Measurements from ENCODE around the gene TMEM266. TPM values are rescaled to one million over a fixed set of nuclear protein-coding genes. Genes with fewer than 3 reads are reported as not detected.
A peak's percentile ranks its signal among the peaks of the same experiment; 100 is the strongest.

The TMEM266 gene
- total and polyA plus RNA-seq, 4 experiments from 2014 or later, result not detected

DNA sequence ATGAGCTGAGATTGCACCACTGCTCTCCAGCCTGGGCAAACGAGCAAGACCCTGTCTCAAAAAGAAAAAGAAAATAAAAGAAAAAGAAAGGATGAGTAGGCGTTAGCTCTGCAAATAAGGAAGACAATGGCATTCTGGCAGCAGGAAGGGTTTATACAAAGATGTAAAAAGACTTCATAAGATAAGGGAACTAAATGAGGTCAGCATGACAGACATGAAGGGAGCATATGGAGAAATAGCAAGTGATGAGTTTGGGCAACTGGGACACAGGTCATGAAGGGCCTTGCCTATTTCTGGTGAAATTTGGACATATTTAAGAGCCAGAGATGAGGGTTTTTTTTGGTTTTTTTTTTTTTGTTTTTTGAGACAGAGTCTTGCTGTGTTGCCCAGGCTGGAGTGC, 24.5 kb downstream of the TMEM266 start:
- peaks cover 0 to 2% (median 0%) of the 10 kb centered on the region in 4 donors for H3K4me1 Mint-ChIP-seq
- peaks cover 0 to 2% (median 0%) of the 10 kb centered on the region in 8 donors for H3K9me3 Mint-ChIP-seq
- intact Hi-C loops (cut with micrococcal nuclease), result no loop called here
- Histone ChIP-seq H3K4me1 (ENCODE audit: insufficient read depth, low read length) (no peaks in the 10 kb centered on the region), H3K27me3 (ENCODE audit: insufficient read depth, low read length) (peaks cover 3% of the 10 kb centered on the region), H3K27ac (ENCODE audit: low read depth, low read length) (no peak overlapping the region), H3K36me3 (ENCODE audit: insufficient read depth, low read length) (no peaks in the 10 kb centered on the region), H3K4me3 (ENCODE audit: low read length in 2 of 2) (no peak overlapping the region), H3K9me3 (ENCODE audit: control insufficient read depth in 1 of 2, low read length in 2 of 2) (no peaks in the 10 kb centered on the region)
- no peak overlapping the region for H3K27ac Mint-ChIP-seq
- H3K4me3 Mint-ChIP-seq, result no peak overlapping the region
- no peaks in the 10 kb centered on the region for H3K36me3 Mint-ChIP-seq
- POLR2A ChIA-PET (ENCODE audit: partially characterized antibody), result no interaction called here
- peaks cover 21 to 23% of the 10 kb centered on the region in 2 donors for H3K27me3 Mint-ChIP-seq
- no peak for DNase-seq
- CTCF ChIA-PET (ENCODE audit: partially characterized antibody), result no interaction called here

- no peak overlapping the region for H3K4me3 Mint-ChIP-seq
- intact Hi-C loops (cut with micrococcal nuclease), result no loop called here
- peaks cover 33 to 51% of the 10 kb centered on the region in 2 donors for H3K27me3 Mint-ChIP-seq
- H3K4me3 ChIP-seq (ENCODE audit: low read length in 2 of 2), result no peak overlapping the region
- no peaks in the 10 kb centered on the region for H3K27me3 ChIP-seq (ENCODE audit: insufficient read depth, low read length)
- ChIA-PET POLR2A (ENCODE audit: partially characterized antibody) (no interaction called here), CTCF (ENCODE audit: partially characterized antibody) (no interaction called here)
- H3K9me3 Mint-ChIP-seq, result peaks cover 0 to 4% (median under 1%) of the 10 kb centered on the region in 8 donors
- H3K36me3 ChIP-seq (ENCODE audit: insufficient read depth, low read length), result no peaks in the 10 kb centered on the region
- no peaks in the 10 kb centered on the region for H3K36me3 Mint-ChIP-seq
- no peak for DNase-seq
- no peaks in the 10 kb centered on the region for H3K4me1 ChIP-seq (ENCODE audit: insufficient read depth, low read length)
- no peak overlapping the region for H3K27ac Mint-ChIP-seq
- H3K9me3 ChIP-seq (ENCODE audit: control insufficient read depth in 1 of 2, low read length in 2 of 2), result no peaks in the 10 kb centered on the region
- H3K27ac ChIP-seq (ENCODE audit: low read depth, low read length), result no peak overlapping the region
- H3K4me1 Mint-ChIP-seq, result no peaks in the 10 kb centered on the region
Observed at GRCh38 chr15:76098685-76099084, 38.9 kb downstream of the TMEM266 start.

- Mint-ChIP-seq H3K4me1 (no peaks in the 10 kb centered on the region), H3K4me3 (no peak overlapping the region), H3K36me3 (no peaks in the 10 kb centered on the region), H3K9me3 (peaks cover 0 to 2% (median 0%) of the 10 kb centered on the region in 8 donors), H3K27ac (no peak overlapping the region), H3K27me3 (peaks cover 32 to 48% of the 10 kb centered on the region in 2 donors)
- Histone ChIP-seq H3K4me3 (ENCODE audit: low read length in 2 of 2) (no peak overlapping the region), H3K9me3 (ENCODE audit: control insufficient read depth in 1 of 2, low read length in 2 of 2) (no peaks in the 10 kb centered on the region), H3K27me3 (ENCODE audit: insufficient read depth, low read length) (no peaks in the 10 kb centered on the region), H3K4me1 (ENCODE audit: insufficient read depth, low read length) (no peaks in the 10 kb centered on the region), H3K27ac (ENCODE audit: low read depth, low read length) (no peak overlapping the region), H3K36me3 (ENCODE audit: insufficient read depth, low read length) (no peaks in the 10 kb centered on the region)
- ChIA-PET CTCF (ENCODE audit: partially characterized antibody) (no interaction called here), POLR2A (ENCODE audit: partially characterized antibody) (no interaction called here)
- DNase-seq, result no peak
- intact Hi-C loops (cut with micrococcal nuclease), result no loop called here
Observed at GRCh38 chr15:76099388-76099787, 39.6 kb downstream of the TMEM266 start.

- intact Hi-C loops (cut with micrococcal nuclease), result loop anchor here (2.0 kb wide), 1 partner anchor 50 kb away; no protein-coding TSS in a partner anchor
Observed at GRCh38 chr15:76100361-76100760, 40.6 kb downstream of the TMEM266 start.

DNA sequence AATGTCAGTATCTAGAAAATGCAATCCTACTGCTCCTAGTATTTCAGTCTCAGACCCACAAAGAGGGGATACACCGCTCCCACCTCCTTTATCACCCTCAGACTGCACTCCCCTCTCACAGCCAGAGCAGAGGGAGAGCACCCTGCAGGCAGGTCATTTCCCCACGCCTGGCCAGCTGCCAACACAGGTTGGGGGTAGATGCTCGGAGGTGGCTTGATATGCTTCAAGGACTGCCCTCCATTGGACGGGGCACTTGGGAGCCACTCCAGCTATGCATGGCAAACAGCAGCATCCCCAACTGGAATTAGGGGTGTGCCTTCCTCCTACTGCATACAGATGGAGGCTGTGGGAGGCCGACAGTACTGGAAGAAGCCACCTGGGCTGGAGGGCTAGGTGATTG, 41.9 kb downstream of the TMEM266 start:
- Mint-ChIP-seq H3K27ac (no peak overlapping the region), H3K4me3 (no peak overlapping the region), H3K36me3 (no peaks in the 10 kb centered on the region), H3K9me3 (no peaks in the 10 kb centered on the region), H3K4me1 (no peaks in the 10 kb centered on the region), H3K27me3 (peaks cover 24 to 34% of the 10 kb centered on the region in 2 donors)
- no peak for DNase-seq
- CTCF ChIA-PET (ENCODE audit: partially characterized antibody), result no interaction called here
- H3K4me3 ChIP-seq (ENCODE audit: low read length in 2 of 2), result no peak overlapping the region
- no peaks in the 10 kb centered on the region for H3K27me3 ChIP-seq (ENCODE audit: insufficient read depth, low read length)
- no peak overlapping the region for H3K27ac ChIP-seq (ENCODE audit: low read depth, low read length)
- no peaks in the 10 kb centered on the region for H3K9me3 ChIP-seq (ENCODE audit: control insufficient read depth in 1 of 2, low read length in 2 of 2)
- intact Hi-C loops (cut with micrococcal nuclease), result loop anchor here (2.0 kb wide), 1 partner anchor 51 kb away; no protein-coding TSS in a partner anchor
- H3K36me3 ChIP-seq (ENCODE audit: insufficient read depth, low read length), result no peaks in the 10 kb centered on the region
- H3K4me1 ChIP-seq (ENCODE audit: insufficient read depth, low read length), result no peaks in the 10 kb centered on the region
- POLR2A ChIA-PET (ENCODE audit: partially characterized antibody), result no interaction called here

More at GRCh38 chr15:76100361-76100760, 40.6 kb downstream of the TMEM266 start:
- Histone ChIP-seq H3K36me3 (ENCODE audit: insufficient read depth, low read length) (no peaks in the 10 kb centered on the region), H3K4me1 (ENCODE audit: insufficient read depth, low read length) (no peaks in the 10 kb centered on the region), H3K27me3 (ENCODE audit: insufficient read depth, low read length) (no peaks in the 10 kb centered on the region), H3K4me3 (ENCODE audit: low read length in 2 of 2) (no peak overlapping the region), H3K9me3 (ENCODE audit: control insufficient read depth in 1 of 2, low read length in 2 of 2) (no peaks in the 10 kb centered on the region), H3K27ac (ENCODE audit: low read depth, low read length) (no peak overlapping the region)
- peak overlapping the region in 1 of 8 donors; percentile 26 for H3K4me3 Mint-ChIP-seq
- peaks cover 31 to 41% of the 10 kb centered on the region in 2 donors for H3K27me3 Mint-ChIP-seq
- H3K27ac Mint-ChIP-seq, result no peak overlapping the region
- CTCF ChIA-PET (ENCODE audit: partially characterized antibody), result no interaction called here
- no peaks in the 10 kb centered on the region for H3K4me1 Mint-ChIP-seq
- H3K9me3 Mint-ChIP-seq, result no peaks in the 10 kb centered on the region
- POLR2A ChIA-PET (ENCODE audit: partially characterized antibody), result no interaction called here
- no peaks in the 10 kb centered on the region for H3K36me3 Mint-ChIP-seq
- DNase-seq, result no peak

GRCh38 chr15:76105391-76105790, 45.6 kb downstream of the TMEM266 start:
- DNase-seq, result no peak
- Mint-ChIP-seq H3K4me3 (no peak overlapping the region), H3K27ac (peak overlapping the region in 1 of 7 donors; percentile 36), H3K4me1 (no peaks in the 10 kb centered on the region), H3K9me3 (no peaks in the 10 kb centered on the region), H3K36me3 (no peaks in the 10 kb centered on the region), H3K27me3 (peaks cover 7 to 11% of the 10 kb centered on the region in 2 donors)
- POLR2A ChIA-PET (ENCODE audit: partially characterized antibody), result no interaction called here
- no peaks in the 10 kb centered on the region for H3K4me1 ChIP-seq (ENCODE audit: insufficient read depth, low read length)
- CTCF ChIA-PET (ENCODE audit: partially characterized antibody), result no interaction called here
- no peak overlapping the region for H3K27ac ChIP-seq (ENCODE audit: low read depth, low read length)
- H3K36me3 ChIP-seq (ENCODE audit: insufficient read depth, low read length), result no peaks in the 10 kb centered on the region
- H3K27me3 ChIP-seq (ENCODE audit: insufficient read depth, low read length), result no peaks in the 10 kb centered on the region
- no peaks in the 10 kb centered on the region for H3K9me3 ChIP-seq (ENCODE audit: control insufficient read depth in 1 of 2, low read length in 2 of 2)
- intact Hi-C loops (cut with micrococcal nuclease), result no loop called here
- H3K4me3 ChIP-seq (ENCODE audit: low read length in 2 of 2), result no peak overlapping the region

GRCh38 chr15:76105911-76106310, 46.1 kb downstream of the TMEM266 start:
- Histone ChIP-seq H3K4me3 (ENCODE audit: low read length in 2 of 2) (no peak overlapping the region), H3K36me3 (ENCODE audit: insufficient read depth, low read length) (no peaks in the 10 kb centered on the region), H3K9me3 (ENCODE audit: control insufficient read depth in 1 of 2, low read length in 2 of 2) (no peaks in the 10 kb centered on the region), H3K27ac (ENCODE audit: low read depth, low read length) (no peak overlapping the region), H3K4me1 (ENCODE audit: insufficient read depth, low read length) (no peaks in the 10 kb centered on the region), H3K27me3 (ENCODE audit: insufficient read depth, low read length) (no peaks in the 10 kb centered on the region)
- H3K4me1 Mint-ChIP-seq, result no peaks in the 10 kb centered on the region
- no peak overlapping the region for H3K4me3 Mint-ChIP-seq
- no peak for DNase-seq
- H3K27ac Mint-ChIP-seq, result no peak overlapping the region
- no peaks in the 10 kb centered on the region for H3K36me3 Mint-ChIP-seq
- intact Hi-C loops (cut with micrococcal nuclease), result no loop called here
- no peaks in the 10 kb centered on the region for H3K9me3 Mint-ChIP-seq
- peaks cover 6 to 8% of the 10 kb centered on the region in 2 donors for H3K27me3 Mint-ChIP-seq
- POLR2A ChIA-PET (ENCODE audit: partially characterized antibody), result no interaction called here
- CTCF ChIA-PET (ENCODE audit: partially characterized antibody), result no interaction called here

- Histone ChIP-seq H3K9me3 (ENCODE audit: control insufficient read depth in 1 of 2, low read length in 2 of 2) (no peaks in the 10 kb centered on the region), H3K4me1 (ENCODE audit: insufficient read depth, low read length) (no peaks in the 10 kb centered on the region), H3K36me3 (ENCODE audit: insufficient read depth, low read length) (no peaks in the 10 kb centered on the region), H3K27ac (ENCODE audit: low read depth, low read length) (no peak overlapping the region), H3K27me3 (ENCODE audit: insufficient read depth, low read length) (no peaks in the 10 kb centered on the region), H3K4me3 (ENCODE audit: low read length in 2 of 2) (no peak overlapping the region)
- Mint-ChIP-seq H3K4me1 (no peaks in the 10 kb centered on the region), H3K27ac (no peak overlapping the region), H3K36me3 (no peaks in the 10 kb centered on the region), H3K27me3 (peaks cover 5 to 9% of the 10 kb centered on the region in 2 donors), H3K4me3 (no peak overlapping the region), H3K9me3 (no peaks in the 10 kb centered on the region)
- intact Hi-C loops (cut with micrococcal nuclease), result no loop called here
- CTCF ChIA-PET (ENCODE audit: partially characterized antibody), result interaction anchor here (1.4 kb wide), 1 partner anchor 32 kb away, joined by 4 read pairs; no protein-coding TSS in a partner anchor
- DNase-seq, result no peak
- POLR2A ChIA-PET (ENCODE audit: partially characterized antibody), result no interaction called here
Observed at GRCh38 chr15:76107169-76107568, 47.4 kb downstream of the TMEM266 start.
